HTERT RPE-1 (cell line): ENCODE measurements around the gene NKD1.

Experiments used
- in situ Hi-C: fragments of 300-500 bp; cut with MboI; formaldehyde crosslinking; loops from 4 replicates; pipeline ENCODE4 v1.14.3; 2020; ENCODE audit warnings: low sequenced_read_pairs

NKD1 gene

GRCh38 chr16:50597563-50598255, 49.5 kb downstream of the NKD1 start:
- in situ Hi-C loops: no loop called here

- in situ Hi-C loops: no loop called here
These were observed 50.2 kb downstream of the NKD1 start for GRCh38 chr16:50598256-50598894.

GRCh38 chr16:50598936-50599361, 50.8 kb downstream of the NKD1 start:
- in situ Hi-C loops: no loop called here

- in situ Hi-C loops: no loop called here
These were observed 51.3 kb downstream of the NKD1 start for GRCh38 chr16:50599494-50599893.

DNA sequence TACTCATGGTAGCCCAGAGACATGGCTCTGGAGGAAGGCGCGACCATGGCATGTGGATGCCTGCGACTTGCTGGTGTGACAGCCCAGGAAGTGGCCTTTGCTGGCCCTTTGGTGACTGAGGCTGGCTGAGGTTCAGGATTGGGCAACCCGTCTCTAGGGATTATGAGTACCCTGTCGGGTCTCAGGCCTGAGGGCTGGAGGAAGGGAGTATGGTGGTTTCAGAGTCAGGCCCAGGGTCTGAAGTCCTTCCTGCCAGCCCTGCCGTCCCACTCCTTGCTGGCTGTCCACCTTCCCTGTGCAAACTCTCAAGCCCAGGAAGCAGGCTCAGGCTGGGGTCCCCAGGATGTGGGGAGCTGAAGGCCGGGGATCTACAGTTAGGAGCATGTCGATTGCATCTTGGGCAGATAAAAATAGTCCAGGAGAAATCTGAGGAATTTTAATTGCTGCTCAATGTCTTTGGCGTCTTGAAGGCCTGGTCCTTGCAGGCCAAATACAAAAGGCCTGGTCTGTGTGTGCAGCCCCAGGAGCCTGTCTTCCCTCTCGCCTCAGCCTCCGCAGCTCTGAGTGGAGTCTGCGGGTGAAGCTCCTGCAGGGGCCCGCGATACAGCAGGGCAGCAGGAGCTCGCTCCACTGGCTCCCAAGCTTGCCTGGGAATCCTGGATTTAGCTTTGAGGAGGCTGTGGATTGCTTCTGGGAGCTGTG, 52.5 kb downstream of the NKD1 start:
- in situ Hi-C loops: no loop called here

DNA sequence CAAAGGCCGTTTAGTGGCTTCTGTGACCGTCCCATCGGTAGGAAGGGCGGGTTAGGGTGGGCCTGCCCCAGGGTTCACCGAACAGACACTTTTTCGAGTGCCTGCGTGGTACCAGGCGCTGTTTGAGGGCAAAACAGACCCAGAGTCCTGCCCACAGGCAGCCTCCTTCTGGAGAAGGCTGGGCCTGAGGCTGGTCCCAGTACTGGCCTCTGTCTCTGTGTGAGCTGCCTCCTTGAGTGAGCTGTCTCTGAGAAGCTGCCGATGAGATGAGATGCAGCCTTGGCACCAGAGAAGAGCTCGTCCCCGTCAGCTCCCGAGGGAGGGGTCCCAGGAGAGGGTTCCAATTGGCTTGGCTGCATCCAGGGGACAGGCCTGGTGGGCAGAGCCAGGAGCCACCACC, 53.1 kb downstream of the NKD1 start:
- in situ Hi-C loops: no loop called here

- in situ Hi-C loops: no loop called here
These were observed 53.9 kb downstream of the NKD1 start for GRCh38 chr16:50602126-50602525.

- in situ Hi-C loops: no loop called here
These were observed 54.5 kb downstream of the NKD1 start for GRCh38 chr16:50602531-50603205.

GRCh38 chr16:50603206-50604064, 55.2 kb downstream of the NKD1 start:
- in situ Hi-C loops: no loop called here

DNA sequence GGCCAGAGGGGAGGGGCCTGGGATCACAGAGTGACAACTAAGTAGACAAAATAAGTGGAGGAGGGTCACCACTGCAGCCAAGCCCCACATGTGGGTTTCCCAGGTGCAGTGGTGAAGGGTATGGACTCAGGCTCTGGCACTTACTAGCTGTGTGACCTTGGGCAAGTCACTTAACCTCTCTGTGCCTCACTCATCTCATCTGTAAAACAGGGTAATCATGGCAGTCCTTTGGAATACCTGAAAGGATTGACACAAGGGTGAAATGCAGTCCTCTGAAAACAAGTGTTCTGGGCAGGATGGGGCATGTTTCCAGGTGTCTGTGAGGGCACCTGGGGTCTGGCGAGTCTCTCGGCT, 55.8 kb downstream of the NKD1 start:
- in situ Hi-C loops: no loop called here

GRCh38 chr16:50604610-50605009, 56.4 kb downstream of the NKD1 start:
- in situ Hi-C loops: no loop called here

- in situ Hi-C loops: no loop called here
These were observed 57.7 kb downstream of the NKD1 start for GRCh38 chr16:50605733-50606430.

- in situ Hi-C loops: no loop called here
These were observed 58.3 kb downstream of the NKD1 start for GRCh38 chr16:50606431-50607050.

DNA sequence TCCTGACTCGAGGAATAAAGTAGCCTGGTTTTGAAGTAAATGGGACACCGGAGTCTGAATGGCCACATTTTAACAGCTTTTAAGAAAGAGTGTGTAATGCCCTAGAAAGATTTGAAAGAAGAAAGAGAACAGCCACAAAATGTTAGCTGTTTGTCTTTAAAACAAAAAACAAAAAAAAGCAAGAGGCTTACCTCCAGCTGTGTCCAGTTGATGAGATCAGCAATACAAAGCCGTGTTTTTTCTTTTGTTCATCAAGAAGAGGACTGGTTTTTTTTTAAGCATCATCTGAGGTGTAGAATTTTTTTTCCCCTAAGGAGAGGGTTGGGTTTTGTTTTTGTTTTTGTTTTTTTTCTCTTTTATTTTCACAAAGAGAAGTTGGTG, 58.8 kb downstream of the NKD1 start:
- in situ Hi-C loops: no loop called here

DNA sequence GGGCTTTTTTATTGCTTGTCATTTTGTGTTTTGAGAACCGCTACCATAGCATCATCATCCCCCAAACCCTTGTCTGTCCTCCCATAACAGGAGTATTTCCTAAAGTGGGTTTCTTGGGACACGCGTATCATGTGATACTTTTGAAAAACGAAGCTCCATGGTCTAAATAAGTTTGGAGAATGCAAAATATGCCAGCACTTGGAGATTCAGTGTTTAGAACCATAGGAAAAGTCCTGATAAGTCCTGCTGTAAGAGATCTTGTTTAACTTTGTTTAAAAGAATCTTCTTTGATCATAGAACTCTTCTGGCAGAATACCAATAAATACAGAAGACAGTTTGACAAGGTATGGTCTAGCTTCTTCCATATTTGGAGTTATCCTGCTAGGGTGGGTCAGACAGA, 59.3 kb downstream of the NKD1 start:
- in situ Hi-C loops: no loop called here

GRCh38 chr16:50607970-50608557, 59.9 kb downstream of the NKD1 start:
- in situ Hi-C loops: no loop called here

- in situ Hi-C loops: no loop called here
These were observed 60.9 kb downstream of the NKD1 start for GRCh38 chr16:50609049-50609448.

DNA sequence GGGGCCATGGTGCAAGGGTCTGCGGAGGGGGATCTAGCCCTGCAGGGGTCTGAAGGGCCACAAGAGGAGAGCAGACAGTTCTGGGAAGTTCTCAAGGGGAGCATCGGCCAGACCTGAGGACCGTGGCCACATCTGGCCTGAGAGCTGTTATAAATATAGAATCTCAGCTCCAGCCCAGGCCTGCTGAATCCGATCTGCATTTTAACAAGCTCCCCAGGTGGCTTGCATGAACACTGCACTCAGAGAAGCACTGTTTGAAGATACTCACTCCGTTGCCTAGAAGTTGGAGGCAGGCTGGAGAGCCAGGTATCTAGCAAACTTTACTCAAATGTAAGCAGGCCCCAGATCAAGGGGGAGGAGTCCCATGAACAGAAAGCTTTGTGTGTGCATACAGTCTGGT, 61.3 kb downstream of the NKD1 start:
- in situ Hi-C loops: no loop called here
